HepG2 (cell line): ENCODE data around the gene GOLGA7B. TPM values are rescaled to one million over a fixed set of nuclear protein-coding genes. Genes with fewer than 3 reads are reported as not detected.

ENCODE experiments used
- ATAC-seq: fragments of 200-7000 bp; cut with Tn5 transposase; 3 replicates; pipeline ENCODE4 v1.9.1; 2020; ENCODE audit warnings: mild to moderate bottlenecking, moderate library complexity
- BruUV-seq: library from RNA; stranded (reverse); fragments of 400-500 nt; replicated peaks from 2 replicates; lab custom pipeline; 2021; lab: Mats Ljungman, UMichigan
- CTCF ChIA-PET: fragments of 300-600 bp; formaldehyde crosslinking; extraction: SDS; loops from one replicate; lab custom pipeline; 2021; ENCODE audit warnings: low total read pairs, inconsistent platforms, low intra/inter-chr PET ratio; lab: Yijun Ruan, JAX
- POLR2A ChIA-PET: fragments of 350-600 bp; sonication (Branson Sonifier 250); formaldehyde crosslinking; loops from one replicate; lab custom pipeline; 2020; ENCODE audit warnings: antibody characterized with exemption, inconsistent platforms; lab: Yijun Ruan, JAX
- DNase-seq: peaks from one replicate; pipeline ENCODE4 v3.0.0-alpha.2; 2015; ENCODE audit warnings: low spot score
- FAIRE-seq: peaks from 3 replicates; lab custom pipeline; 2011; peaks lifted over from hg19 to GRCh38; lab: Jason Lieb, UNC
- H2AFZ ChIP-seq: one replicate; pipeline ENCODE4 v1.6.1; 2011; ENCODE audit warnings: low read length, inconsistent platforms
- H3K27ac ChIP-seq: fragments of 300-600 bp; 3 replicates; pipeline ENCODE4 v1.8.0; 2011; ENCODE audit warnings: mixed run types, mild to moderate bottlenecking, mixed read lengths, low read length, inconsistent platforms; ENCODE audit not compliant: insufficient read depth; ENCODE audit errors: extremely low read length
- H3K27me3 ChIP-seq, 2 experiments: fragments of 200-600 bp in 1 of 2; 2 replicates in 1 of 2; 3 replicates in 1 of 2; pipeline versions ENCODE4 v1.6.0 to v1.8.0; 2011; ENCODE audit warnings: low read length in 2 of 2, mild to moderate bottlenecking in 2 of 2, moderate library complexity in 2 of 2, inconsistent platforms in 1 of 2; ENCODE audit not compliant: insufficient read depth in 2 of 2, control insufficient read depth in 1 of 2
- H3K36me3 ChIP-seq, 2 experiments: fragments of 200-600 bp in 1 of 2; replicated peaks in 1 of 2; 2 replicates in 1 of 2; 3 replicates in 1 of 2; pipeline versions ENCODE4 v1.5.1 to v1.8.0; 2011; ENCODE audit warnings: low read length in 2 of 2, inconsistent platforms in 1 of 2; ENCODE audit not compliant: insufficient read depth in 2 of 2, control insufficient read depth in 1 of 2
- H3K4me1 ChIP-seq: 2 replicates; pipeline ENCODE4 v1.5.1; 2012; ENCODE audit warnings: low read length, inconsistent platforms; ENCODE audit not compliant: insufficient read depth
- H3K4me2 ChIP-seq: 2 replicates; pipeline ENCODE4 v1.6.0; 2011; ENCODE audit warnings: low read depth, low read length, inconsistent platforms
- H3K4me3 ChIP-seq, 3 experiments: fragments of 200-600 bp in 1 of 3; sonication (generic), shearing (Covaris generic) in 1 of 3; replicated peaks in 1 of 3; 2 replicates each; pipeline ENCODE4 v1.5.1; 2011 to 2016; ENCODE audit warnings: low read length in 3 of 3, inconsistent platforms in 2 of 3, low read depth in 2 of 3, mild to moderate bottlenecking in 2 of 3, control low read depth in 1 of 3, mixed read lengths in 1 of 3; ENCODE audit not compliant: insufficient read depth in 1 of 3
- H3K79me2 ChIP-seq: one replicate; pipeline ENCODE4 v1.6.1; 2011; ENCODE audit warnings: low read length, inconsistent platforms; ENCODE audit not compliant: insufficient read depth
- H3K9ac ChIP-seq: 2 replicates; pipeline ENCODE4 v1.6.0; 2011; ENCODE audit warnings: mild to moderate bottlenecking, low read depth, low read length, inconsistent platforms; ENCODE audit not compliant: insufficient read depth
- H3K9me3 ChIP-seq: 2 replicates; pipeline ENCODE4 v1.5.1; 2012; ENCODE audit warnings: mild to moderate bottlenecking, low read length
- H4K20me1 ChIP-seq: 2 replicates; pipeline ENCODE4 v1.6.0; 2011; ENCODE audit warnings: inconsistent platforms, mild to moderate bottlenecking, low read length, moderate library complexity; ENCODE audit not compliant: insufficient read depth
- ASH2L ChIP-seq: fragments of 300-600, 200-600 bp; sonication (generic); IDR thresholded peaks from 2 replicates; pipeline ENCODE4 v1.7.0; 2017; ENCODE audit warnings: low read depth, mild to moderate bottlenecking, moderate library complexity, mixed read lengths, low read length; ENCODE audit not compliant: insufficient read length
- ETV6 ChIP-seq: sonication (generic); formaldehyde crosslinking; conservative IDR thresholded peaks from 2 replicates; pipeline ENCODE4 v1.4.0; 2020; ENCODE audit warnings: missing genetic modification reagents
- HNRNPK ChIP-seq: fragments of 200-400 bp; formaldehyde crosslinking; IDR thresholded peaks from 2 replicates; pipeline ENCODE4 v1.6.1; 2018; ENCODE audit warnings: low read length, low read depth, moderate library complexity, mild to moderate bottlenecking; ENCODE audit not compliant: poor library complexity, severe bottlenecking
- LCORL ChIP-seq, 2 experiments: fragments of 450-650 bp in 1 of 2; sonication (generic) in 1 of 2; formaldehyde crosslinking in 1 of 2; IDR thresholded peaks; 2 replicates each; pipeline versions ENCODE4 v1.5.0 to v1.6.1; 2017 to 2020; ENCODE audit warnings: antibody characterized with exemption in 1 of 2, missing genetic modification reagents in 1 of 2
- NR2F6 ChIP-seq, 2 experiments: IDR thresholded peaks; 2 replicates each; pipeline ENCODE4 v1.6.1; 2016; ENCODE audit warnings: antibody characterized with exemption in 1 of 2, mild to moderate bottlenecking in 1 of 2
- PHF21A ChIP-seq: sonication (generic); formaldehyde crosslinking; IDR thresholded peaks from 2 replicates; pipeline ENCODE4 v1.5.0; 2020; ENCODE audit warnings: mild to moderate bottlenecking, missing genetic modification reagents
- SIX4 ChIP-seq: sonication (generic); formaldehyde crosslinking; IDR thresholded peaks from 2 replicates; pipeline ENCODE4 v1.4.0; 2020; ENCODE audit warnings: missing genetic modification reagents
- SP4 ChIP-seq: sonication (generic); formaldehyde crosslinking; IDR thresholded peaks from 2 replicates; pipeline ENCODE4 v1.8.1; 2023; ENCODE audit warnings: mild to moderate bottlenecking, missing genetic modification reagents
- SUZ12 ChIP-seq: fragments of 150-350 bp; IDR thresholded peaks from 2 replicates; pipeline ENCODE4 v1.6.1; 2014; ENCODE audit warnings: low read depth, low read length
- THRA ChIP-seq: sonication (generic); formaldehyde crosslinking; IDR thresholded peaks from 2 replicates; pipeline ENCODE4 v1.4.0; 2020; ENCODE audit warnings: missing genetic modification reagents, borderline replicate concordance
- ZBTB33 ChIP-seq: sonication (generic); formaldehyde crosslinking; IDR thresholded peaks from 2 replicates; pipeline ENCODE4 v1.4.0; 2020; ENCODE audit warnings: missing genetic modification reagents
- ZNF570 ChIP-seq: sonication (generic); formaldehyde crosslinking; IDR thresholded peaks from 2 replicates; pipeline ENCODE4 v1.4.0; 2020; ENCODE audit warnings: mild to moderate bottlenecking, missing genetic modification reagents, borderline replicate concordance
- ZNF773 ChIP-seq: sonication (generic); formaldehyde crosslinking; IDR thresholded peaks from 2 replicates; pipeline ENCODE4 v1.4.0; 2020; ENCODE audit warnings: missing genetic modification reagents, borderline replicate concordance
- ZNF781 ChIP-seq: sonication (generic); formaldehyde crosslinking; IDR thresholded peaks from 2 replicates; pipeline ENCODE4 v1.5.1; 2020; ENCODE audit warnings: borderline replicate concordance, mild to moderate bottlenecking, missing genetic modification reagents; ENCODE audit errors: not compliant biosample characterization
- ZNF790 ChIP-seq: sonication (generic); formaldehyde crosslinking; IDR thresholded peaks from 2 replicates; pipeline ENCODE4 v1.8.0; 2022; ENCODE audit warnings: missing genetic modification reagents, mild to moderate bottlenecking, borderline replicate concordance
- WGBS: methylation state at CpG from one replicate; pipeline ENCODE4 v1.1.6; 2017; ENCODE audit warnings: low lambda C conversion rate; 5-methylcytosine and 5-hydroxymethylcytosine counted together
- in situ Hi-C: cut with HindIII; loops from 2 replicates; pipeline ENCODE4 v1.10.0; 2017; ENCODE audit warnings: low pct_unique_long_range_greater_than_20kb; ENCODE audit not compliant: extremely low pct_ligation_motif_present
- intact Hi-C: fragments of 100-400 bp; cut with micrococcal nuclease; formaldehyde crosslinking; loops from one replicate; pipeline ENCODE4 v1.10.0; 2022; ENCODE audit not compliant: unreplicated experiment
- polyA plus RNA-seq, 8 experiments: library from polyadenylated mRNA; depleted of rRNA in 3 of 8; stranded (reverse) in 7 of 8; unstranded in 1 of 8; fragments of >200 nt; fragmentation: Illumina TruSeq in 4 of 8; extraction: Trizol in 4 of 8; gene quantifications; 2 replicates each; pipeline versions ENCODE4 v1.2.1 to v1.2.3, GENCODE V29; 2011 to 2016; ENCODE audit warnings: low read depth in 4 of 8, missing spikeins in 1 of 8, mixed read lengths in 1 of 8; ENCODE audit not compliant: insufficient read depth in 1 of 8
- total RNA-seq, 5 experiments: library from RNA; depleted of rRNA; stranded (reverse); fragments of >200 nt; fragmentation: Illumina TruSeq; extraction: Trizol; gene quantifications; 2 replicates each; pipeline ENCODE4 v1.2.3, GENCODE V29; 2016; ENCODE audit warnings: low read depth in 1 of 5

GOLGA7B gene
- total and polyA plus RNA-seq, 2 of the 13 experiments (the other 11 are each of a cell fraction or from before 2014, with no cell fraction given) = not detected

GRCh38 chr10:97850446-97850845, 803 bp downstream of the GOLGA7B start:
- Histone ChIP-seq H3K4me1 (no peaks in the 10 kb centered on the region), H3K4me2 (no peak overlapping the region), H4K20me1 (0 out of 2 replicates have a peak, but pooled peaks cover 3% of the 10 kb centered on the region), H3K27ac (no peak overlapping the region), H3K4me3 (peak overlapping the region in 1 of 3 experiments; percentile 33; a peak in 1 of 6 replicates), H3K9me3 (no peaks in the 10 kb centered on the region), H3K9ac (no peak overlapping the region), H3K36me3 (no peaks in the 10 kb centered on the region), H3K27me3 (peaks cover 0 to 26% of the 10 kb centered on the region in 2 experiments; a peak in 3 of 5 replicates), H2AFZ (no peak overlapping the region), H3K79me2 (no peaks in the 10 kb centered on the region)
- POLR2A ChIA-PET = no interaction called here
- intact Hi-C loops (no loop called here), in situ Hi-C loops (no loop called here)
- no TSS peak for BruUV-seq
- FAIRE-seq = no peak
- ATAC-seq = no peak
- no peak for DNase-seq
- CTCF ChIA-PET = no interaction called here
- WGBS = 40% methylated on average over 10 of the region's 13 CpGs
- TF ChIP-seq ZBTB33 (CRISPR knock-in tag) (no peak), NR2F6 (IDR thresholded peaks at IDR 0.05) (no peak), NR2F6 (CRISPR knock-in tag; IDR thresholded peaks at IDR 0.05) (no peak), ASH2L (no peak), ZNF790 (CRISPR knock-in tag) (no peak), HNRNPK (no peak), ZNF773 (CRISPR knock-in tag) (no peak), PHF21A (CRISPR knock-in tag) (no peak), SP4 (CRISPR knock-in tag) (no peak), ETV6 (no peak), THRA (CRISPR knock-in tag) (no peak), ZNF781 (CRISPR knock-in tag) (no peak), SIX4 (CRISPR knock-in tag) (no peak), LCORL (IDR thresholded peaks at IDR 0.05) (no peak), LCORL (CRISPR knock-in tag; IDR thresholded peaks at IDR 0.05) (no peak), SUZ12 (no peak), ZNF570 (CRISPR knock-in tag) (no peak)
